Measurements from ENCODE around the gene TENM4.
A peak's percentile ranks its signal among the peaks of the same experiment; 100 is the strongest.

Gene TENM4

DNA sequence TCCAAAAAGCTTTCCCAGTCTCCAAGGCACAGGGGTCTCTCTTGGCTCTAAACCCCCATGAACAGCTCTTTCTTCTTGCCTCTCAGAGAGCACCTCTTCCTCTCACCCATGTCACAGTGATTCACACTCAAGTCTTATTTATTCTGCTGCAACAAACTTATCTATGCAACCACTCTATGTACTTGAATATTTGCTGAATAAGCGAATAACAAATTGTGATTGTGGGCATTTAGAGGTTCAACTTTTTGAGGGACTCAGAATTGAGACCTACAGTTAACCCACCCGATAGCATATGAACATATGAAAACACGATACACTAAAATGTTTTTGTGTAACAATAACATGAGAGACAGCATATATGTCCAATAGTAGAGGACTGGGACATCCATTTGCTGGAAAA, 729.1 kb downstream of the TENM4 start:
- no peak for DNase-seq (ENCODE audit: low read depth, low spot score)

DNA sequence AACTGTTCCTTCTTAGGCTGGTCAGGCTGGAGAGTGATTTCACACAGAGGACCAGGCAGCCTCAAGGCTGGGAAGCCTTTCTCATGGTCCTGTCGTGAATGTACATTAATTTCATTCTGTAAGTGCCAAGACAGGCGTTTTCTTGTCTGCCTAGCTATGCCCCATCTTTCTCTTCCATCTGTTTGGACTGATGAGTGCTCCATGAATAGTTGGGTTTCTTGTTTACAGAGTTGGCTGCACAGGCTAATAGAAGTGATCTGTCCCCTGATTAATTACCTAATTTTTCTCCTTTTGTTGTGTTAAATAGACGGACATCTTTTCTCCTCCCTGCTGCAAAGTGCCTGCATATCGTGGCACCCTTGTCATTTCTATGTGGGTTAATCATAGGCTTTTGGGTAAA, 730.4 kb downstream of the TENM4 start:
- DNase-seq (ENCODE audit: low read depth, low spot score) = no peak

- DNase-seq (ENCODE audit: low read depth, low spot score) = peak; percentile 49
Measured at GRCh38 chr11:78708388-78708787, 732.4 kb downstream of the TENM4 start.

DNA sequence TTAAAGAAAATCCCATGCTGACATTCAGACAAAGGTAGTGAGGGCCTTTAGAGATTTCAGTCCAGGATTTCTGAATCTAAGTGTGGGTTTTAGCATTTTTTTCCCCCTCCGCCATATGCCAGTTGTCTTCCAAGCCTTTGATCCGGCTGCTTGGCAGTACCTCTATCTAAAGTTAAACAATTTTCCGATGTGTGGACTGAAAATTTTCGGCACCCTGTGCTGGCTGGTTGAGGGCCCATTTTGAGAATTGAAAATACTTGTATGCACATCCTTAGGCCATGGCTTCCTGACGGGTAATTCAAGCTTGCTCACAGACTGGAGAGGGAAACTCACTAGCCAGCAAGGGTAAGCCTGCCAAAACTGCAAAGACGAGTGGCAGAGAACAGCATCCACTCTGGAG, 734.3 kb downstream of the TENM4 start:
- no peak for DNase-seq (ENCODE audit: low read depth, low spot score)

GRCh38 chr11:78704811-78705210, 736.0 kb downstream of the TENM4 start:
- DNase-seq (ENCODE audit: low read depth, low spot score) = no peak

DNA sequence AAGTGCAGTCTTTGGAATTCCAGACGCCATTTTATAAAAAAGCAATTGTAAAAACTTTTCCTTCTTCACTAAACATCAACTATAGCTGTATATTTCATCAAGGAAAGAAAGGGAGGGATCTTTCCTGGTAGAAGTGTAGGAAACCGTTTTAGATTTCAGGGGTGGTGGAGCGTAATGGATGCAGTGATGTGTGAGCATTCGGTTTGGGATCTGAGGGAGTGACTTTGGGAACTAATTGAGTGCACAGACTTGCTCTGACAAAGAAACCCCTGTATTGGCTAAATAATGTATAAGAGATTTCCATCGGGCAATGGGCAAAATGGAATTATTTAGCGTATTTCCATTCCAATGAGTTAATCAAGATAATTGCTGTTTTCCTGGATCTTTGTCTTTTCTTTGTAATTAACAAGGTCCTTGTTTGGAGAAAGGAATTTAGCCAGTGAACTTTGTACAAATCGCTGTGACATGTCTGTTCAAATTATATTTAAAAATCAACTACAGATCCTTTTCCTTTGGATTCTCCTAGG, 741.2 kb downstream of the TENM4 start:
- DNase-seq (ENCODE audit: low read depth, low spot score) = no peak

GRCh38 chr11:78698612-78699011, 742.2 kb downstream of the TENM4 start:
- DNase-seq (ENCODE audit: low read depth, low spot score) = no peak

DNA sequence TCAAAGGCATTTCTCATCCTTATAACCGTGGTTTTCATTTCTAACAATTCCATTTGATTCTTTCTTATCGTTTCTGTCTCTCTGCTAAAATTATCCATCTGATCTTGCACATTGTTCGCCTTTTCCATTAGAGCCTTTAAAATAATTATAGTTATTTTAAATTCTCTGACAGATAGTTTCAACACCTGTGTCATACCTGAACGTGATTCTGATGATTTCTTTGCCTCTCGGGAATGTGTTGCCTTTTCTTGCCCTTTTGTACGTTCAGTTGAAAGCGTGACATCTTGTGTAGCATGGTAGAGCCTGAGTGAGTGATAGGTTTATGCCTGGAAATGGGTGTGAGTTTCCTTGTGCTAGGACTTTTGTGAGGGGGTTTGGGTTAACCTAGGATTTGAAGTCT, 744.7 kb downstream of the TENM4 start:
- no peak for DNase-seq (ENCODE audit: low read depth, low spot score)

- no peak for DNase-seq (ENCODE audit: low read depth, low spot score)
Measured at GRCh38 chr11:78694152-78694551, 746.7 kb downstream of the TENM4 start.

- DNase-seq (ENCODE audit: low read depth, low spot score) = no peak
Measured at GRCh38 chr11:78691215-78691614, 749.6 kb downstream of the TENM4 start.

DNA sequence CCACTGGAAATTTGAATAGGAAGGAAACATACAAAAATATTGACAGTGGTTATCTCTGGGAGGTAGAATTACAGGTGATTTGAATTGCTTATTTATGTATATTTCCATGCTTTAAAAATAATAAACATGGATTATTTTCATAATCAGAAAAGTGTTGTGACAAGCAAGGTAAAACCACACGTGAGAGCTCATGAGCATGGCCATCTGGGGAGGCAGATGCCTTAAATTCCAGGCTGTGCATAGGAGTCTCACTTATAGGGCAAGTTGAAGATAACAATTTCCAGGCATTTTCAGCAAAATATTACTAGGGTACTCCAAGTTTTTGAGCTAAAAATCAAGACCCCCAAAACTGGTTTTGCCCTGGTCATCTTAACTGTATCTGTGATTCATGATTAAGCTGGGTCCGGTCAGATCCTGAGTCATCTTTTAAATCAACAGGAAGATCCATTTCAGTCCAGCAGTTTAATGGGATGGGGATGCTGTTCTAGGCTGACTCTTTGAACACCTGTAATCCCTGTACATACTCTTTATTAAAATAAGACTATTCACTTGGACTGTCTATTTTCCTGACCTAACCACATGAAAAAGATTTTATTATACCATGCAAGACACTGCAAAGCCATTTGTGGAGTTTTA, 750.4 kb downstream of the TENM4 start:
- no peak for DNase-seq (ENCODE audit: low read depth, low spot score)

GRCh38 chr11:78689585-78690153, 751.2 kb downstream of the TENM4 start:
- DNase-seq (ENCODE audit: low read depth, low spot score) = no peak

- no peak for DNase-seq (ENCODE audit: low read depth, low spot score)
Measured at GRCh38 chr11:78689101-78689500, 751.7 kb downstream of the TENM4 start.

DNA sequence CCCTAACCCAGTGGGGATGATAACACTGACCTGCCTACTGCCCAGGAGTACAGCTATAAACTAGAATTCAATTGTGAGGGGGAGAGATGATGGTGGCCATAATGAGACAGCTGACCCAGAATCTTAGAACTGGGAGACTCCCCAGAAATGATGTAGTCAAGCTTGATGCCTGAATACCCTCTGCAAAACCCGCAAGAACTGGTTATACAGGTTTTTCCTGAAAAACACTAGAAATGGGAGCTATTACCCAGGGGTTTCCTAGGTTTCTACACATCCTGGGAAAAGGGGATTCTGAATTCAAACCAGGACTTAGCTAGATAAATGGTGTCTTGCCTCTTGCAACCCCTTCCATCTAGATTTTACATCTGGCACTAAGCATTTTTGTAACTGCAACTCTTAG, 752.4 kb downstream of the TENM4 start:
- DNase-seq (ENCODE audit: low read depth, low spot score) = peak; percentile 43

GRCh38 chr11:78685156-78685555, 755.7 kb downstream of the TENM4 start:
- DNase-seq (ENCODE audit: low read depth, low spot score) = no peak

GRCh38 chr11:78684377-78684776, 756.5 kb downstream of the TENM4 start:
- no peak for DNase-seq (ENCODE audit: low read depth, low spot score)

DNA sequence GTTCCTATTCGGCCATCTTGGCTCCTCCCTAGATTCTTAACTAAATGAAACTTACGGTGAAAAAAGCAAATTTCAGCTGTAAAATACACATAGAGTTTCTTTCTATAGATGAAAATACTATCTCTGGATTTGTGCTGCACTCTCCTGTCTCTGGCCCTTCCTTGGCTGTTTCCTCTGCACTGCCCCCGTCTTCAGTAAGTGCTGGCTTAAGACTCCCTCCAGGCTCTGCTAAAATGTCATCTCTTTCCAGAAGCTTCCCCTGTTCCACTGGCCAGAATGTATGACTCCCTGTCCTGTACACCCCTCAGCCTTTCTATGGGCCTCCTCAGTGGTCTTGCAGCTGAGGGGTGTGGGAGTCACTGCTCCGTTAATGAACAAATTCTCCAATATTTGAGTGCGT, 757.1 kb downstream of the TENM4 start:
- peak; percentile 27 for DNase-seq (ENCODE audit: low read depth, low spot score)

DNA sequence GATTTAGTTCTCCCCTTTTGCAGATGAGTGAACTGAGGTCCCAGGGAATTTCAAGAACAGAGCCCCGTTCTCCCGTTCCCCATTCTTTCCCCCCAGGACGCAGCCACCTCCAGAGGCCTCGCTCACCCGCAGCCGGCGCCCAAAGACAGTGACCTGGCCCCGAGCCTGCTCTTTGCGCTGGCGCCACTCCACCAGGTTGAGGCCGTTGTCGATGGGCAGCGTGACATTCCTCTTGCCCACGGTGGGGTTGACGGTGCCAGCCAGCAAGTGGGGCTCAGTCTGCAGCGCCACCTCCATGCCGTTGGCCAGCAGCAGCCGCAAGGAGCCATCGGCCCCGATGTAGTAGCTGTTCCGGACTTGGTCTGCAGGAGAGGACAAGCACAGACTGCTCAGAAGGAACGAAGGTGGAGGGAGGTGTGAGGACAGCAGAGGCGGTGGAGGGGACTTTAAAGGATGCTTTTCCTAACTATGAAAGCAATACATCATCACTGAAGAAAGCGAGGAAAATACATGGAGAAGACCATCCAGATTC, 764.7 kb downstream of the TENM4 start:
- no peak for DNase-seq (ENCODE audit: low read depth, low spot score)

GRCh38 chr11:78672850-78673620, 767.8 kb downstream of the TENM4 start:
- DNase-seq (ENCODE audit: low read depth, low spot score) = no peak

- no peak for DNase-seq (ENCODE audit: low read depth, low spot score)
Measured at GRCh38 chr11:78669249-78669648, 771.6 kb downstream of the TENM4 start.

GRCh38 chr11:78667461-78667860, 773.4 kb downstream of the TENM4 start:
- no peak for DNase-seq (ENCODE audit: low read depth, low spot score)

DNA sequence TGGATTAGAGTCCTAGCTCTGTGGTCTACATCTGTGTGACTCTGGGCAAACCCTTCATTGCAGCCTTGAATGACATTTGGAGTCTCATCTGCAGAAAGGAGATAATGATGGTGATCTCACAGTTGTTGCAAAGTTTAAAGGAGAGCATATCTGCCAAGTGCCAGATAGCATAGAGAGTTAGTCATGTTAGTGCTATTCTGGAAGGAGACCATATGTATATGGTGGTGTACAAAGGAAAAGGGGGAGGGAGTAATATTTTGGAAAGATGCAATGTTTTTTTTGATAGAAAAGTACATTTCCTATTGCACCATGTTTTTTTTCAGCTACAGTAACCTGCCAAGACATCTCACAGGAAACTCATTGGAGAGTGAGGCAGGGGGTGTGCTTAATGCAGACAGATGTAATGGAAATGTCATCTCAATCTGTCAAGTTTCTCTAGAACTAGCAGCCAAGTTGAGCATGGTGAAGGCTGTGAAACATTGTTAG, 774.1 kb downstream of the TENM4 start:
- DNase-seq (ENCODE audit: low read depth, low spot score) = no peak
